ENCODE results near the gene GLIS1.
"Not testable (repeated sequence)": the region's sequence is repeated elsewhere in the genome, so short reads cannot be mapped to it uniquely, and the experiment has no call there.

Gene GLIS1

GRCh38 chr1:53652441-53653199, 86.3 kb downstream of the GLIS1 start:
- ATAC-seq, result no peak

- no peak for ATAC-seq
Observed at GRCh38 chr1:53651356-53651755, 87.6 kb downstream of the GLIS1 start.

DNA sequence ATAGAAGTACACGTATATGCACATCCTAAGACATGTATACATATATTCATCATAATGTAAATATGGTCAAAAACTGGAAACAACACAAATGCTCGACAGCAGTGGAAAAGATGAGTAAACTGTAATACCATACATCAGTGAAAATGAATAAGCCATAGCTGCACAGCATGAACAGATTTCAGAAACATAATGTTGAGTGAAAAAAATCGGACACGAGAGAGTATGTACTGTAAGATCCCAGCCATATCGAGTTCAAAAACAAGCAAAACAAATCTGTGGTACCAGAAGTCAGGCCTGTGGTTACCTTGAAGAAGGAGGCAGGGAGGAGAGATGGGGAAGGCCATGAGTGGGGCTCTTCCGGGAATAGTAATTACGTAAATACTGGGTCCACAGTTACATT, 90.4 kb downstream of the GLIS1 start:
- ATAC-seq, result no peak

GRCh38 chr1:53647915-53648314, 91.0 kb downstream of the GLIS1 start:
- ATAC-seq, result not testable (repeated sequence)

- ATAC-seq, result no peak
Observed at GRCh38 chr1:53646732-53647131, 92.2 kb downstream of the GLIS1 start.

DNA sequence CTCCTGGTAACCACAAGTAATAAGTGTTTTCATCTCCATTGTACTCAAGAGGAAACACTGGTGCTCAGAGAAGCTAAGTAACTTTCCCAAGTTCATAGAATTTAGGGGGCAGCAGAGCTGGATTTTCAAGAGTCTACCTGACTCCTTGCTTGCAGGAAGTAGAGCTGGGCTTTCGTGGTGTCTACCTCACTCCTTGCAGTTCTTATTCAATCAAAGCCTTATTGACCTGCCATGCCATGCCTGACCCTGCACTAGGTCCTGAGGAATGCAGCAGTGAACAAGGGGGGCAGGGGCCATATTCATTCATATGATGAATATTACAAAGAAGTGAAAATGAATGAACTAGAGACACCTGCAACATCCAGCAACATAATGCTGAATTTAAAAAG, 93.3 kb downstream of the GLIS1 start:
- ATAC-seq, result no peak

- ATAC-seq, result no peak
Observed at GRCh38 chr1:53644909-53645689, 93.9 kb downstream of the GLIS1 start.

DNA sequence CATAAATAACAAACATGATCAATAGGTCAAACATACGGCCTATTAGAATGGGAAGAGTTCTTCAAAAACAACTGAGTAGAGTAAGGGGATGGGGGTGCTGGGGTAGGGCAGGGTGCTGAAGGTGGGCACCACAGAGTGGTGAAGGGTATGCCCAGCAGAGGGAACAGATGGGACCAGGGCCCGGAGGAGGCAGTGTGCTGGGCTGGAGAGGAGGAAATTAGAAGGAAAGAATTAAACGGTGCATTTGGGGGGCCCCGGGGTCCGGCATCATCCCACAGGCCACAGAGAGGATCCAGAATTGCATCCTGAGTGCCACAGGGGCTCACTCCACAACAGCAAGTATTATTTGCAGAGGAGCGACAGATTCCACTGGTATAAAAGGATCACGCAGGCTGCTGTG, 94.5 kb downstream of the GLIS1 start:
- no peak for ATAC-seq

DNA sequence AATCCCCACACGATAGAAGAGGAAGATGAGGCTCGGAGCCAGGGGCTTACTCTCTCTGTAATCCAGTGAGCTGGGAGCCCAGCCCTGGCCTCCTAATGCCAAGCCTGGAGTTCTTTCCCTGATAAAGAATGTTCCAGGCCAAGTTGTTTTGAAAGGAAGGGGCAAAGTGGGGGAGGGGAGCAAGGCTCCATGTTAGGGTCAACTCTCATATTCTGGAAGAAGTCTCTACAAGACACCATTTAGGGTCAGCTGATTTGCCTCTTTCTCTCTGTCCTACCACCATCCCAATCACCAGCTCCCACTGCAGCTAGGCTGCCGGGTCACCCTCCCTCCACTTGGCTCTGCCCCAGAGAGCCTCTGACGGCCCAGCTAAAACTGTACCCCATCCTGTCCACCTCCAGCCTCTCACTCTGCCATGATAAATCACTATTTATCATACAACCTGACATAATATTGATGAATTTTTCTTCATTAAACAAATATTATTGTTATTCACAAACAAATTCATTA, 95.0 kb downstream of the GLIS1 start:
- no peak for ATAC-seq

DNA sequence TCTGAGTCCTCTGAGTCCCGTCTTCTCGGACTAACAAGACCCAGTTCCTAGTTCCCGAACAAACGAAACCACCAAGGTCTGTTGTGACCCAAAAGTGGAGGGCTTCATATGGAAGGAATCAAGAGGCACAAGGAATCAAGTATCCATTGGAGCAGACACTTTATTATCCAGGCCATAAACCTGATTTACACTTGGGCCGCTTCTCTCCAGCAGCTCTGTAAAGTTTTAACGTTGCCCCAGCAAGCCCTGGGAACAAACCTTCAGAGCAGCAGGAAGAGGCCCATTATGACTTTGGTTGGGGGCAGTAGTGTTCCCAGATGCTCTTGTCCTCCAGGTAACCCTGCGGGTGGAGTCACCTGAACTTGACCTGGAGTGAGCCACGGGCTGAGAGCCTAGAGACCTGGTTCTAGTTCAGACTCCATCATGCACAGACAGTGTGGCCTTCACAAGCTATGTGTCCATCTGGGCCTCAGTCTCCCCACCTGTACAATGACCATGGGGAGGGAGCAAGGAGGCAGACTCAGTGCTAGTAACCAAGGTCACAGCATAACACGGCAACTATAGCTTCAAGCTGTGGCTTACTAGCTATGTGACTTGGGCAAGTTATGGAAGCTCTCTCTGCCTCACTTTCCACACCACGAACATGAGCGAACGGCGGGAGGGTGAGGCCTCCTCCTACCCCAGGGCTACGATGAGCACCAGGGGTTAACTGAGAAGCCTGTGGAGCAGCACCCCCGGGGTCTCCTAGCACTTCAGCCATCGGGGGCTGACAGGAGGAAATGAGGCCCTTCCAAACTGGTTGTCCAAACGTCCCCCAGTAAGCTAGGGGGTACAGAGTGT, 95.7 kb downstream of the GLIS1 start:
- ATAC-seq, result no peak

DNA sequence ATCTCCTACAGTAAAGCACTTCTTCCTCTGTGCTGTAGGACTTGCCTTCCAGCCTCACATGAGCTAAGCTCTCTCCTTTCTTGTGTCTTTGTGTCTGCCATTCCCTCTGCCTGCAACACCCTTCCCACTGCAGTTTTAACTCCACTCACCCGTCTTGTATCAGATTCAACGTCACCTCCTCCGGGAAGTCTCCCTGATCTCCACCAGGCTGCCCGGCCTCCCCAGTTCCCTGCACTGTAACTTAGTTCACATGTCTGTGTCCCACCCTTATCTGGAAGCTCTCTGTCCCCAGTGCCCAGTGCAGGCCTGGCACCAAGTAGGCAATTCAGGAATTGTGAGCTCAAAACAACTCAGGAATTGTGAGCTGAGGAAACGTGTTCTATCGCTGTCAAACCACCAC, 96.4 kb downstream of the GLIS1 start:
- no peak for ATAC-seq

DNA sequence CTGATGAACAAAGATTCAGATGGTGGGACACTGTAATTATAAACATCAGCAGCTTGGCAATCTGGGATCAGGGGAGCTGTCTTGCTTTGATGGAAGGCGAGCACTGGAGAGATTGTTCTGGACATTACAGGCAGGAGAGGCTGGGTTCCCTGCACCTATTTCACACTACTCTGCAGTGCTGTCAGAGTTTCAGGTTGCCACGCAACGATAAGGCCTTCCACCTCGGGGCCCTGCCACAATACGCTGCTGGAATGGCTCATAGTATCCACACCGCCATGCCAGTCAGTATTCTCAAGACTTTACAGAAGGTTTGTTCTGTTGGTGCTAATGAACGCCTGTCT, 96.8 kb downstream of the GLIS1 start:
- no peak for ATAC-seq

GRCh38 chr1:53641481-53642214, 97.3 kb downstream of the GLIS1 start:
- no peak for ATAC-seq

GRCh38 chr1:53640701-53641075, 98.3 kb downstream of the GLIS1 start:
- no peak for ATAC-seq

DNA sequence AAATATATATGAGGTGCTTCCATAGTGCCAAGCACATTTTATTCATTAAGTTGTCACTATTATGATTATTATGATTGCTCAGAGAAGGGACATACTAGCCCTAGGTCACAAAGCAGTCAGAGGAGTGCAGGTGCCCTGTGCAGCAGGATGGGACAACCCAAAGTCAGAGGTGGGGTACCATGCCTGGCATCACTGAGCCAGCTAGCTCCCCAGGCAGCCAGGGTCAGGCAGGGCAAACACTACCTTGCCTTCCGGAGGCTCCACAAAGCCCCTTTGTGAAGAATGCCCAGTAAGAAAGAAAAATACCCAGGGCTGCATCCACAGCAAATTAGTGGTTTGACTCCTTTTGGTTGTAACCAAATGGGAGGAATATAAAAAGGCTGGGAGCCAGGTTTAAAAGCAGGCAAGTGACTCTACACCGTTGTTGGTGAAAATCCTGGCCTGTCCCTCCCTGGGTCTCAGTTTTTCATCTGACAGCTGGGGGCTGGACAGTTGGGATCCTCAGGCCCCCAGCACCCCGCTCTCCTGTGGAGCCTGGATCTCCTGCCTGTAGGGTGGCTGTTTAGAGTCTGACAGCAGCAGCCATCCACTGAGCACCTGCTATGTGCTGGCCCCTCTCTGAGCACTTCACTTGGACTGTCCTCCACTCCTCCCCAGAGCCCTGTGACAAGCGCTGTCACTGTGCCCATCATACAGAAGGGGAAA, 98.8 kb downstream of the GLIS1 start:
- no peak for ATAC-seq

DNA sequence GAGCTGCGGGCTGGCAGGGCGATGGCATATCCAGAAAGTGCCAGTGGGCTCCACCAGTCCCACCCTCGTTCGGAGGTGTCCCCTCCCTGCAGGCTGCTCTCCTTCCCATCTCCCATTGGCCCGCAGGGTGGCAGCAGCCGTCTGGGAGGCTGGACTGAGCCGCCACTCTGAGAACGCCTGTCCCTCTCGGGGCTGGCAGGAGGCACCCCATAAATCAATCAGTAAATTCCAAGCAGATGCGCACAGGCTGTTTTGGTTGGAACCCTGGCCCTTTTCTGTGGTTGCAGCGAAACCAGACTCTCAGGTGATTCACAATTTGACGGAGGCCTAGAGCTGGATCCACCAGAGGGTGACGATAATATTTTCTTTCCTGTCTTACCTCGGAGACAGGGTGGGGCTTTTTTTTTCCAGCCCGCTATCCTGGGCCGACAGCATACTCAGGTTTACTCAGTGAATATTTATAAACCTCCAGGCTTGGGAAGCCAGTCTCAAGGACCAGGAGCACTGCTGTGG, 99.7 kb downstream of the GLIS1 start:
- ATAC-seq, result no peak

DNA sequence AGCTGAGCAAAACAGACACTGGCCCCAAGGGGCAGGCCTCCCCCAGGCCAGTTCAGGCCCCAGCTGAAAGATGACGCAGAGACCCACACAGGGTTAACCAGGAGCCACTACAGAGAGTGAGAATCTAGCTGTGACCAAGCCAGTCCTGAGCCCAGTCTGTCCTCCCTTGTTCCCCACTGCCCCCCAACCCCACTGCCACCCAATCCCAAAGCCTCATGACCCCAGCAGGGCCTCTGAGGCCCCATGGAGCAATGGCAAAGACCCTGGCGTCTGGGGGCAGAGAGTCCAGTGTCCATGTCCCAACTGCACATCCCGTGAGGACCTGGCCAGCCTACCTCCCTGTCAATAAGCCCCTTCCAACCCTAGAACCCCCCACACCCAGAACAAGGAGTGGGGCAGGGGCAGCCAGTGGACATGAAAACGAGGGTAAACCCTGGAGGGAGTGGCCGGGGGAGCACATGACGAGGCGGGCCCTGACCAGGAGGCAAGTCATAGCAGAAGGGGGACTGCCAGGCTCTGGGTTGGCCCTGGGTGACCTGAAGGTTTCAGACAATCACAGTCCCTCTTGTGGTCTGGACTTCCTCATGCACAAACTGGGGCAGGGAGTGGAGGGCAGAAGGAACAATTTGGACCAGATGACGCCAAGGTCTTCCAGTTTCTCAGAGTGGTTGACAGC, 100.5 kb downstream of the GLIS1 start:
- no peak for ATAC-seq

DNA sequence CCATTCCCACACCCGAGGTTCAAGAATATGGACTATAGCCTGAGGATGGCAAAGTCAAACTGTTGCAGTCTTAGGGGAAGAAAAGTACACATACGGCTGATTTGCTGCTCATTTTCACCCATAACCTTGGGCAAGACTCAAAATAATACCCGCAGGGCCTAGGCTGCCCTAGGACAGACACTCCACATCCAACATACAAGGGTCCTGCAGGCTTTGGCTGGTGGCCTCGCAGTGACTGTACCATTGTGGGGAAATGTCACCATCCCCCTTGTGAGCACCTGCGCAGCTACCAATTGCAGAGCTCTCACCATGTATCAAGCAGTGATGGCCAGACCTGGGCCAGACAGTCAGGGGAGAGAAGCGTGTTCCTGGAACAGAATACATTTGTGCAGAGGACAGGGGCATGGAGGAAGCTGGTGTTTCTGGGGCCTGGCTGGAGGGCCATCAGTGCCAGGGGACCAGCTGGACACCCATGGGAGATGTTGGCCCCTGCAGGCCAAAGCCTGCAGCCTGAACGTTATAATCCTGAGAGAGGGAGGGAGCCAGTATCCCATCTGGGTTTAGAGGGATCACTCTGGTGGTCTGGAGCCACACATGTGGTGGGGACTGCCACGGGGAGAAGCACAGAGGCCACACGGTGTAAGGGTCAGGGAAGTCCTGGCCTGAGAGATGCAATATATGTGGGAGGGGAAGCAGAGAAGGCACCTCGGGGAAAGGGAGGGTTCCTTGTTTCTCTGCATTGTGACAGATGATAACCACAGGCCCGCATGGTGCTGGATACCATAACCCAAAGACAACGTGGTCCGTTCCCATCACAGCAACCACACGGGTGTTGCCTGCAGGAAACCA, 101.2 kb downstream of the GLIS1 start:
- ATAC-seq, result no peak

DNA sequence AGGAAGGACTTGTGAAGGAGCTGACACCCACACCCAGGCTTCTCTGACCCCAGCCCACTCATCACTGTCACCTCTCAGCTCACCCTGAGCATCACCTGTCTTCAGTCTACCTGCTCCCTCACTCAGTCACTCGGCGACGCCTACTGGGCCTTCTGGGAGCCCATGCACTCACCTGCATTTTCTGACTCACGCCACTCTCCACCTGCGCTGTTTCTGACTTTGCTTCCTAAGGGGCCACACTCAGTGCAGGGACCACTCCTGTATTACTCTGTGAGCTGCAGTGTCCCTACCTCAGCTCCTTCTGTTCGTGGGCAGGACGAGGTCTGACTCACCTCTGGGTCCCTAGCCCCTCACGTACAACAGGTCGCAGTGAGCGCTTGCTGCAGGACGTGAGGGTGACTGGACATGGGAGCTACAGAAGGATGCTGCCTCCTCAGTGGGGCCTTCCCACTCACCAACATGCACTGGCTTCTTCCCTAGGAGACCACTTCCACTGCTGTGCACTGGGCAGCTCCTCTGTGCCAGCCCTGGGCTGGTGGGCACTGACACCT, 102.3 kb downstream of the GLIS1 start:
- ATAC-seq, result no peak

- ATAC-seq, result no peak
Observed at GRCh38 chr1:53634571-53634979, 104.4 kb downstream of the GLIS1 start.
